ENCODE measurements around the gene PPY. TPM values are rescaled to one million over a fixed set of nuclear protein-coding genes. Genes with fewer than 3 reads are reported as not detected.
"Not testable (repeated sequence)": the region's sequence is repeated elsewhere in the genome, so short reads cannot be mapped to it uniquely, and the experiment has no call there.

The PPY gene
- total RNA-seq, 1 donor from 2014 or later: not detected

- H3K27ac ChIP-seq (ENCODE audit: low read depth, low read length): no peak overlapping the region
- H3K9me3 ChIP-seq (ENCODE audit: control insufficient read depth in 3 of 3, low read length in 3 of 3): no peaks in the 10 kb centered on the region
- no peaks in the 10 kb centered on the region for H3K36me3 ChIP-seq (ENCODE audit: control insufficient read depth in 3 of 3, insufficient read depth in 3 of 3, low read length in 3 of 3)
- no peak overlapping the region for H3K4me3 ChIP-seq (ENCODE audit: low read length in 3 of 3)
- no peak overlapping the region for H3K9ac ChIP-seq (ENCODE audit: low read depth in 1 of 3, low read length in 3 of 3)
- no peaks in the 10 kb centered on the region for H3K4me1 ChIP-seq (ENCODE audit: control insufficient read depth in 3 of 3, insufficient read depth in 3 of 3, low read length in 3 of 3)
- H3K27me3 ChIP-seq (ENCODE audit: control insufficient read depth in 3 of 3, insufficient read depth in 3 of 3, low read length in 3 of 3): peaks cover 0 to 14% (median 4%) of the 10 kb centered on the region in 3 donors
These were observed 24.0 kb upstream of the PPY start for GRCh38 chr17:43966276-43966675.

- Histone ChIP-seq H3K9me3 (ENCODE audit: control insufficient read depth in 3 of 3, low read length in 3 of 3) (no peaks in the 10 kb centered on the region), H3K4me3 (ENCODE audit: low read length in 3 of 3) (no peak overlapping the region), H3K4me1 (ENCODE audit: control insufficient read depth in 3 of 3, insufficient read depth in 3 of 3, low read length in 3 of 3) (no peaks in the 10 kb centered on the region), H3K27me3 (ENCODE audit: control insufficient read depth in 3 of 3, insufficient read depth in 3 of 3, low read length in 3 of 3) (peaks cover 0 to 12% (median 4%) of the 10 kb centered on the region in 3 donors), H3K27ac (ENCODE audit: low read depth, low read length) (no peak overlapping the region), H3K9ac (ENCODE audit: low read depth in 1 of 3, low read length in 3 of 3) (no peak overlapping the region), H3K36me3 (ENCODE audit: control insufficient read depth in 3 of 3, insufficient read depth in 3 of 3, low read length in 3 of 3) (no peaks in the 10 kb centered on the region)
These were observed 20.2 kb upstream of the PPY start for GRCh38 chr17:43962479-43962878.

GRCh38 chr17:43961954-43962353 is 19.7 kb upstream of the PPY start:
- Histone ChIP-seq H3K4me1 (ENCODE audit: control insufficient read depth in 3 of 3, insufficient read depth in 3 of 3, low read length in 3 of 3) (no peaks in the 10 kb centered on the region), H3K4me3 (ENCODE audit: low read length in 3 of 3) (no peak overlapping the region), H3K36me3 (ENCODE audit: control insufficient read depth in 3 of 3, insufficient read depth in 3 of 3, low read length in 3 of 3) (no peaks in the 10 kb centered on the region), H3K27ac (ENCODE audit: low read depth, low read length) (no peak overlapping the region), H3K9me3 (ENCODE audit: control insufficient read depth in 3 of 3, low read length in 3 of 3) (no peaks in the 10 kb centered on the region), H3K27me3 (ENCODE audit: control insufficient read depth in 3 of 3, insufficient read depth in 3 of 3, low read length in 3 of 3) (peaks cover 0 to 11% (median 4%) of the 10 kb centered on the region in 3 donors), H3K9ac (ENCODE audit: low read depth in 1 of 3, low read length in 3 of 3) (no peak overlapping the region)

GRCh38 chr17:43961292-43961691 is 19.0 kb upstream of the PPY start:
- H3K36me3 ChIP-seq (ENCODE audit: control insufficient read depth in 3 of 3, insufficient read depth in 3 of 3, low read length in 3 of 3); H3K9me3 ChIP-seq (ENCODE audit: control insufficient read depth in 3 of 3, low read length in 3 of 3); H3K4me1 ChIP-seq (ENCODE audit: control insufficient read depth in 3 of 3, insufficient read depth in 3 of 3, low read length in 3 of 3); H3K9ac ChIP-seq (ENCODE audit: low read depth in 1 of 3, low read length in 3 of 3); H3K27ac ChIP-seq (ENCODE audit: low read depth, low read length); H3K4me3 ChIP-seq (ENCODE audit: low read length in 3 of 3): not testable (repeated sequence)
- H3K27me3 ChIP-seq (ENCODE audit: control insufficient read depth in 3 of 3, insufficient read depth in 3 of 3, low read length in 3 of 3): peaks cover 0 to 14% (median 7%) of the 10 kb centered on the region in 3 donors

GRCh38 chr17:43958748-43959352 is 16.6 kb upstream of the PPY start:
- Histone ChIP-seq H3K27me3 (ENCODE audit: control insufficient read depth in 3 of 3, insufficient read depth in 3 of 3, low read length in 3 of 3) (peaks cover 10 to 31% (median 27%) of the 10 kb centered on the region in 3 donors), H3K4me3 (ENCODE audit: low read length in 3 of 3) (no peak overlapping the region), H3K9me3 (ENCODE audit: control insufficient read depth in 3 of 3, low read length in 3 of 3) (no peaks in the 10 kb centered on the region), H3K4me1 (ENCODE audit: control insufficient read depth in 3 of 3, insufficient read depth in 3 of 3, low read length in 3 of 3) (no peaks in the 10 kb centered on the region), H3K36me3 (ENCODE audit: control insufficient read depth in 3 of 3, insufficient read depth in 3 of 3, low read length in 3 of 3) (no peaks in the 10 kb centered on the region), H3K9ac (ENCODE audit: low read depth in 1 of 3, low read length in 3 of 3) (no peak overlapping the region), H3K27ac (ENCODE audit: low read depth, low read length) (no peak overlapping the region)

GRCh38 chr17:43956222-43956621 is 13.9 kb upstream of the PPY start:
- no peak overlapping the region for H3K4me3 ChIP-seq (ENCODE audit: low read length in 3 of 3)
- H3K4me1 ChIP-seq (ENCODE audit: control insufficient read depth in 3 of 3, insufficient read depth in 3 of 3, low read length in 3 of 3): peaks cover 0 to 8% (median 4%) of the 10 kb centered on the region in 3 donors
- H3K9ac ChIP-seq (ENCODE audit: low read depth in 1 of 3, low read length in 3 of 3): no peak overlapping the region
- no peaks in the 10 kb centered on the region for H3K9me3 ChIP-seq (ENCODE audit: control insufficient read depth in 3 of 3, low read length in 3 of 3)
- H3K36me3 ChIP-seq (ENCODE audit: control insufficient read depth in 3 of 3, insufficient read depth in 3 of 3, low read length in 3 of 3): no peaks in the 10 kb centered on the region
- no peak overlapping the region for H3K27ac ChIP-seq (ENCODE audit: low read depth, low read length)
- H3K27me3 ChIP-seq (ENCODE audit: control insufficient read depth in 3 of 3, insufficient read depth in 3 of 3, low read length in 3 of 3): peaks cover 36 to 49% (median 46%) of the 10 kb centered on the region in 3 donors

GRCh38 chr17:43953746-43954145 is 11.5 kb upstream of the PPY start, which contains the start of gene PYY:
Gene PYY (minus strand): TSS chr17:43953940. CDS start chr17:43953483, 457 bp downstream.
- Histone ChIP-seq H3K4me1 (ENCODE audit: control insufficient read depth in 3 of 3, insufficient read depth in 3 of 3, low read length in 3 of 3) (peaks cover 0 to 8% (median 4%) of the 10 kb centered on the region in 3 donors), H3K4me3 (ENCODE audit: low read length in 3 of 3) (no peak within 1 kb of the TSS), H3K9me3 (ENCODE audit: control insufficient read depth in 3 of 3, low read length in 3 of 3) (no peaks in the 10 kb centered on the region), H3K27ac (ENCODE audit: low read depth, low read length) (no peak within 1 kb of the TSS), H3K36me3 (ENCODE audit: control insufficient read depth in 3 of 3, insufficient read depth in 3 of 3, low read length in 3 of 3) (no peaks in the 10 kb centered on the region), H3K9ac (ENCODE audit: low read depth in 1 of 3, low read length in 3 of 3) (no peak within 1 kb of the TSS), H3K27me3 (ENCODE audit: control insufficient read depth in 3 of 3, insufficient read depth in 3 of 3, low read length in 3 of 3) (peaks cover 53 to 65% (median 62%) of the 10 kb centered on the region in 3 donors)

GRCh38 chr17:43952724-43953666 is 10.7 kb upstream of the PPY start:
- H3K27me3 ChIP-seq (ENCODE audit: control insufficient read depth in 3 of 3, insufficient read depth in 3 of 3, low read length in 3 of 3): peaks cover 53 to 65% (median 62%) of the 10 kb centered on the region in 3 donors

GRCh38 chr17:43952351-43952723 is 10.1 kb upstream of the PPY start:
- Histone ChIP-seq H3K27ac (ENCODE audit: low read depth, low read length) (no peak overlapping the region), H3K36me3 (ENCODE audit: control insufficient read depth in 3 of 3, insufficient read depth in 3 of 3, low read length in 3 of 3) (no peaks in the 10 kb centered on the region), H3K4me3 (ENCODE audit: low read length in 3 of 3) (no peak overlapping the region), H3K9me3 (ENCODE audit: control insufficient read depth in 3 of 3, low read length in 3 of 3) (no peaks in the 10 kb centered on the region), H3K9ac (ENCODE audit: low read depth in 1 of 3, low read length in 3 of 3) (no peak overlapping the region), H3K27me3 (ENCODE audit: control insufficient read depth in 3 of 3, insufficient read depth in 3 of 3, low read length in 3 of 3) (peaks cover 53 to 70% (median 62%) of the 10 kb centered on the region in 3 donors), H3K4me1 (ENCODE audit: control insufficient read depth in 3 of 3, insufficient read depth in 3 of 3, low read length in 3 of 3) (peaks cover 0 to 8% (median 4%) of the 10 kb centered on the region in 3 donors)

More at GRCh38 chr17:43952724-43953666, 10.7 kb upstream of the PPY start:
- no peak overlapping the region for H3K27ac ChIP-seq (ENCODE audit: low read depth, low read length)
- no peaks in the 10 kb centered on the region for H3K9me3 ChIP-seq (ENCODE audit: control insufficient read depth in 3 of 3, low read length in 3 of 3)
- peaks cover 0 to 8% (median 4%) of the 10 kb centered on the region in 3 donors for H3K4me1 ChIP-seq (ENCODE audit: control insufficient read depth in 3 of 3, insufficient read depth in 3 of 3, low read length in 3 of 3)
- H3K4me3 ChIP-seq (ENCODE audit: low read length in 3 of 3): no peak overlapping the region
- H3K36me3 ChIP-seq (ENCODE audit: control insufficient read depth in 3 of 3, insufficient read depth in 3 of 3, low read length in 3 of 3): no peaks in the 10 kb centered on the region
- no peak overlapping the region for H3K9ac ChIP-seq (ENCODE audit: low read depth in 1 of 3, low read length in 3 of 3)

- H3K27me3 ChIP-seq (ENCODE audit: control insufficient read depth in 3 of 3, insufficient read depth in 3 of 3, low read length in 3 of 3): peaks cover 53 to 73% (median 64%) of the 10 kb centered on the region in 3 donors
- no peak overlapping the region for H3K9ac ChIP-seq (ENCODE audit: low read depth in 1 of 3, low read length in 3 of 3)
- H3K4me1 ChIP-seq (ENCODE audit: control insufficient read depth in 3 of 3, insufficient read depth in 3 of 3, low read length in 3 of 3): peaks cover 0 to 8% (median 4%) of the 10 kb centered on the region in 3 donors
- H3K36me3 ChIP-seq (ENCODE audit: control insufficient read depth in 3 of 3, insufficient read depth in 3 of 3, low read length in 3 of 3): no peaks in the 10 kb centered on the region
- no peaks in the 10 kb centered on the region for H3K9me3 ChIP-seq (ENCODE audit: control insufficient read depth in 3 of 3, low read length in 3 of 3)
- H3K4me3 ChIP-seq (ENCODE audit: low read length in 3 of 3): no peak overlapping the region
- H3K27ac ChIP-seq (ENCODE audit: low read depth, low read length): no peak overlapping the region
These were observed 9.5 kb upstream of the PPY start for GRCh38 chr17:43951750-43952149.
